ENCODE results near the gene UQCRQ. TPM values are rescaled to one million over a fixed set of nuclear protein-coding genes. Genes with fewer than 3 reads are reported as not detected.
A peak's percentile ranks its signal among the peaks of the same experiment; 100 is the strongest.

The UQCRQ gene
- total and polyA plus RNA-seq, 2 of the 13 experiments (the other 11 are each of a cell fraction or from before 2014, with no cell fraction given) = 257 to 575 TPM

DNA sequence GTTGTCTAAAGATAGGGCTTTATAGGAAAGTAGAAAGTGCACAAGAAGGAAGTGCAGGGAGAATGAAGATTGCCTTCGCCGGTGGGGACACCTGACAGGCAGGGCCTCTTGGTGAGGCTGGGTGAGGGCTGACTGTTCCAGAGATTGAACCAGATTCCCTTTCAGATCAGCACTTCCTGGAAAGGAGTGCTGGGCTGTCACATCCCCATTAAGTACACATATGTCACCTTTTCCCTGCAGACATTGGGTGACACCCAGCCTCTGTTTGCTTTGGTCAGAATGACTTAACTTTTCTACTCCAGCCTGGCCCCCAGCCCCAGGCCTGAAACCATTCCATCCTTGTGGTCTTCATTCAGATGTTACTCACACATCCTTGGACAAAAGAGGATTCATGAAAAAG is 28.6 kb upstream of the UQCRQ start (continued):
- no peak for TF ChIP-seq STAT6 (CRISPR knock-in tag; IDR thresholded peaks at IDR 0.05; ENCODE audit: borderline replicate concordance)
- TF ChIP-seq ZNF446 (CRISPR knock-in tag; IDR thresholded peaks at IDR 0.05) = no peak
- no peak for TF ChIP-seq SMAD9 (CRISPR knock-in tag; IDR thresholded peaks at IDR 0.05)
- TF ChIP-seq POLR2A (IDR thresholded peaks at IDR 0.05; ENCODE audit: insufficient read depth in 1 of 2, low read depth in 2 of 2, low read length in 2 of 2) = peak in 1 of 2 experiments; percentile 70; a peak in 2 of 4 replicates
- peak; percentile 66 for TF ChIP-seq ERF (CRISPR knock-in tag; IDR thresholded peaks at IDR 0.05)
- no peak for TF ChIP-seq PRMT3 (CRISPR knock-in tag; IDR thresholded peaks at IDR 0.05; ENCODE audit: borderline replicate concordance, low read depth)
- TF ChIP-seq BCLAF1 (IDR thresholded peaks at IDR 0.05) = no peak
- TF ChIP-seq MAX (IDR thresholded peaks at IDR 0.05) = peak; percentile 64
- peak; percentile 17; the same call in 1 of the 2 replicates for TF ChIP-seq ZNF501 (CRISPR knock-in tag; IDR thresholded peaks at IDR 0.05)
- no peak for TF ChIP-seq FOXA1 (IDR thresholded peaks at IDR 0.05)
- peak; percentile 73 for TF ChIP-seq FOXA1 (CRISPR knock-in tag; IDR thresholded peaks at IDR 0.05)
- TF ChIP-seq CBFB (CRISPR knock-in tag; IDR thresholded peaks at IDR 0.05) = 0 out of 2 replicates have a peak, but pooled peaks have one; percentile 23
- TF ChIP-seq KAT8 (CRISPR knock-in tag; IDR thresholded peaks at IDR 0.05) = peak; percentile 63
- TF ChIP-seq GFI1 (CRISPR knock-in tag; IDR thresholded peaks at IDR 0.05; ENCODE audit: borderline replicate concordance) = peak; percentile 46; the same call in 1 of the 2 replicates
- TF ChIP-seq, protein P1, sequence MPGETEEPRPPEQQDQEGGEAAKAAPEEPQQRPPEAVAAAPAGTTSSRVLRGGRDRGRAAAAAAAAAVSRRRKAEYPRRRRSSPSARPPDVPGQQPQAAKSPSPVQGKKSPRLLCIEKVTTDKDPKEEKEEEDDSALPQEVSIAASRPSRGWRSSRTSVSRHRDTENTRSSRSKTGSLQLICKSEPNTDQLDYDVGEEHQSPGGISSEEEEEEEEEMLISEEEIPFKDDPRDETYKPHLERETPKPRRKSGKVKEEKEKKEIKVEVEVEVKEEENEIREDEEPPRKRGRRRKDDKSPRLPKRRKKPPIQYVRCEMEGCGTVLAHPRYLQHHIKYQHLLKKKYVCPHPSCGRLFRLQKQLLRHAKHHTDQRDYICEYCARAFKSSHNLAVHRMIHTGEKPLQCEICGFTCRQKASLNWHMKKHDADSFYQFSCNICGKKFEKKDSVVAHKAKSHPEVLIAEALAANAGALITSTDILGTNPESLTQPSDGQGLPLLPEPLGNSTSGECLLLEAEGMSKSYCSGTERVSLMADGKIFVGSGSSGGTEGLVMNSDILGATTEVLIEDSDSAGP (CRISPR knock-in tag; IDR thresholded peaks at IDR 0.05; ENCODE audit: borderline replicate concordance) = peak; percentile 51; the same call in 1 of the 2 replicates
- peak; percentile 58 for TF ChIP-seq ZNF609 (CRISPR knock-in tag; IDR thresholded peaks at IDR 0.05; ENCODE audit: borderline replicate concordance)
- TF ChIP-seq ZBTB21 (CRISPR knock-in tag; IDR thresholded peaks at IDR 0.05) = peak; percentile 72; the same call in 1 of the 2 replicates
- TF ChIP-seq MEF2D (CRISPR knock-in tag; IDR thresholded peaks at IDR 0.05) = peak; percentile 18; the same call in 1 of the 2 replicates
- TF ChIP-seq ONECUT2 (CRISPR knock-in tag; IDR thresholded peaks at IDR 0.05) = no peak
